GM04504 (cell line): ENCODE results near the gene LCN10.

Experiments used
- DNase-seq: peaks from one replicate; pipeline ENCODE4 v3.0.0-alpha.2; 2012; ENCODE audit warnings: low read depth

The LCN10 gene

GRCh38 chr9:136738960-136739359, 3.8 kb downstream of the LCN10 start:
- no peak for DNase-seq

GRCh38 chr9:136735812-136736480, 6.8 kb downstream of the LCN10 start:
- no peak for DNase-seq

GRCh38 chr9:136734837-136735496, 7.8 kb downstream of the LCN10 start:
- no peak for DNase-seq

GRCh38 chr9:136733611-136734010, 9.1 kb downstream of the LCN10 start:
- DNase-seq: no peak

- DNase-seq: no peak
These were observed 10.1 kb downstream of the LCN10 start for GRCh38 chr9:136732444-136733178.

GRCh38 chr9:136729926-136730325, 12.8 kb downstream of the LCN10 start:
- DNase-seq: no peak

- no peak for DNase-seq
These were observed 13.6 kb downstream of the LCN10 start for GRCh38 chr9:136729144-136729543.

- DNase-seq: no peak
These were observed 14.1 kb downstream of the LCN10 start for GRCh38 chr9:136728548-136729123.

GRCh38 chr9:136728080-136728547, 14.6 kb downstream of the LCN10 start:
- DNase-seq: peak; percentile 76

GRCh38 chr9:136726631-136727191, 16.0 kb downstream of the LCN10 start:
- no peak for DNase-seq

GRCh38 chr9:136726118-136726517, 16.6 kb downstream of the LCN10 start:
- DNase-seq: no peak

GRCh38 chr9:136725612-136726011, 17.1 kb downstream of the LCN10 start:
- DNase-seq: no peak

- no peak for DNase-seq
These were observed 18.0 kb downstream of the LCN10 start for GRCh38 chr9:136724772-136725171.

GRCh38 chr9:136723989-136724388, 18.8 kb downstream of the LCN10 start:
- DNase-seq: no peak

- no peak for DNase-seq
These were observed 19.3 kb downstream of the LCN10 start for GRCh38 chr9:136723362-136723976.

- DNase-seq: no peak
These were observed 19.8 kb downstream of the LCN10 start for GRCh38 chr9:136722969-136723356.

- no peak for DNase-seq
These were observed 20.4 kb downstream of the LCN10 start for GRCh38 chr9:136722093-136722968.

GRCh38 chr9:136721339-136722092, 21.2 kb downstream of the LCN10 start:
- DNase-seq: no peak

- DNase-seq: no peak
These were observed 21.8 kb downstream of the LCN10 start for GRCh38 chr9:136720898-136721338.

GRCh38 chr9:136720251-136720897, 22.4 kb downstream of the LCN10 start:
- DNase-seq: no peak
